Uterus (tissue), 2 donors: ENCODE results near the gene INPP5J.

Experiments
- POLR2A ChIP-seq, 2 donors: fragments of 450-650 bp; IDR thresholded peaks; one replicate each; pipeline ENCODE4 v1.6.1; 2016; ENCODE audit warnings: antibody characterized with exemption in 2 of 2, mild to moderate bottlenecking in 1 of 2, moderate library complexity in 1 of 2
- TF ChIP-seq, protein P1 (sequence below), 4 experiments: fragments of 200-600 bp in 2 of 4; fragments of 450-650 bp in 2 of 4; sonication (generic) in 2 of 4; IDR thresholded peaks; one replicate each; pipeline ENCODE4 v1.5.1; 2016 to 2019; ENCODE audit warnings: antibody characterized with exemption in 4 of 4, mild to moderate bottlenecking in 2 of 4, moderate library complexity in 1 of 4

DNA sequence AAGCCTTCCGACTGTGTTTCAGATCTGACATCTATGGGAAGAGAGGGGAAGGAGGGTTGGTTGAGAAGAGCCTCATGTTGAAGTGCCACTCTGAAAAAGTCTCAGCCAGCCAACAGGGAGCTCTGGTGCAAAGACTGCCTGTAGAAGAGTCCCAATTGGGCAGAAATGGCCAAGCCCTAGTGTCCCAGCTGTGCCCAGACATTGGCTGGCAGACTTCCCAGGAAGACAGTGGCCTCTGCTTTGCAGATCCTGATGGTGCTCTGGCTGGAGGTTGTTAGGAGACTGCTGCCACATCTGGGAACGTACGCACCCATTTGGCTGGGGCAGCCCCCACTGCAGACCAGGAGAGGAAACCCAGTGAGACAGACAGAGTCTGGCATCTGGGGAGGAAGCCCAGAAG is 20.8 kb downstream of the INPP5J start:
- TF ChIP-seq, protein P1, sequence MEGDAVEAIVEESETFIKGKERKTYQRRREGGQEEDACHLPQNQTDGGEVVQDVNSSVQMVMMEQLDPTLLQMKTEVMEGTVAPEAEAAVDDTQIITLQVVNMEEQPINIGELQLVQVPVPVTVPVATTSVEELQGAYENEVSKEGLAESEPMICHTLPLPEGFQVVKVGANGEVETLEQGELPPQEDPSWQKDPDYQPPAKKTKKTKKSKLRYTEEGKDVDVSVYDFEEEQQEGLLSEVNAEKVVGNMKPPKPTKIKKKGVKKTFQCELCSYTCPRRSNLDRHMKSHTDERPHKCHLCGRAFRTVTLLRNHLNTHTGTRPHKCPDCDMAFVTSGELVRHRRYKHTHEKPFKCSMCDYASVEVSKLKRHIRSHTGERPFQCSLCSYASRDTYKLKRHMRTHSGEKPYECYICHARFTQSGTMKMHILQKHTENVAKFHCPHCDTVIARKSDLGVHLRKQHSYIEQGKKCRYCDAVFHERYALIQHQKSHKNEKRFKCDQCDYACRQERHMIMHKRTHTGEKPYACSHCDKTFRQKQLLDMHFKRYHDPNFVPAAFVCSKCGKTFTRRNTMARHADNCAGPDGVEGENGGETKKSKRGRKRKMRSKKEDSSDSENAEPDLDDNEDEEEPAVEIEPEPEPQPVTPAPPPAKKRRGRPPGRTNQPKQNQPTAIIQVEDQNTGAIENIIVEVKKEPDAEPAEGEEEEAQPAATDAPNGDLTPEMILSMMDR (IDR thresholded peaks at IDR 0.05): no peak
- TF ChIP-seq POLR2A (IDR thresholded peaks at IDR 0.05): no peak
